ENCODE measurements around the gene HIVEP3.

GRCh38 chr1:41710980-41711379, 207.7 kb downstream of the HIVEP3 start:
- TF ChIP-seq CTCF (IDR thresholded peaks at IDR 0.05) (no peak), POLR2AphosphoS5 (IDR thresholded peaks at IDR 0.05; ENCODE audit: low read depth, low read length) (no peak)

Data from Panc1 (cell line).